Glutamatergic neuron (in vitro differentiated cells): ENCODE data around the gene SLC24A3. TPM values are rescaled to one million over a fixed set of nuclear protein-coding genes. Genes with fewer than 3 reads are reported as not detected.

ENCODE experiments used
- DNase-seq: peaks from one replicate; pipeline ENCODE4 v3.0.0; 2022
- H3K27ac Mint-ChIP-seq: one replicate; pipeline ENCODE4 v1.8.0; 2020; ENCODE audit warnings: mild to moderate bottlenecking, mixed read lengths, inconsistent platforms; ENCODE audit not compliant: unreplicated experiment
- H3K27me3 Mint-ChIP-seq: one replicate; pipeline ENCODE4 v1.8.0; 2020; ENCODE audit warnings: mild to moderate bottlenecking, moderate library complexity, mixed read lengths, inconsistent platforms; ENCODE audit not compliant: unreplicated experiment
- H3K36me3 Mint-ChIP-seq: one replicate; pipeline ENCODE4 v1.8.0; 2020; ENCODE audit warnings: mild to moderate bottlenecking, mixed read lengths, inconsistent platforms; ENCODE audit not compliant: unreplicated experiment
- H3K4me1 Mint-ChIP-seq: one replicate; pipeline ENCODE4 v1.8.0; 2020; ENCODE audit warnings: mild to moderate bottlenecking, low read depth, mixed read lengths, inconsistent platforms; ENCODE audit not compliant: unreplicated experiment
- H3K4me3 Mint-ChIP-seq: one replicate; pipeline ENCODE4 v1.8.0; 2020; ENCODE audit warnings: mild to moderate bottlenecking, mixed read lengths, inconsistent platforms; ENCODE audit not compliant: unreplicated experiment
- H3K9me3 Mint-ChIP-seq: one replicate; pipeline ENCODE4 v1.8.0; 2020; ENCODE audit warnings: mild to moderate bottlenecking, moderate library complexity, mixed read lengths, inconsistent platforms; ENCODE audit not compliant: unreplicated experiment
- CTCF ChIP-seq: fragments of 200-600 bp; sonication (generic); IDR thresholded peaks from one replicate; pipeline ENCODE4 v1.5.0; 2021; ENCODE audit not compliant: partially characterized antibody, unreplicated experiment
- total RNA-seq: library from RNA; stranded (reverse); fragmentation: NEBNext Ultra II Directional; extraction: Animal tissue kit (Norgen Biotek cat#: 25700); gene quantifications from one replicate; pipeline ENCODE4 v1.2.1, GENCODE V29; 2021; ENCODE audit not compliant: unreplicated experiment

Gene SLC24A3
- total RNA-seq, 1 donor from 2014 or later, result 9.7 TPM

GRCh38 chr20:19577692-19578091 is 365.2 kb downstream of the SLC24A3 start:
- no peak for DNase-seq
- Mint-ChIP-seq H3K9me3 (peaks cover 3% of the 10 kb centered on the region), H3K4me3 (no peak overlapping the region), H3K36me3 (no peaks in the 10 kb centered on the region), H3K27ac (no peak overlapping the region), H3K4me1 (peaks cover 5% of the 10 kb centered on the region), H3K27me3 (peaks cover 1% of the 10 kb centered on the region)
- TF ChIP-seq CTCF, result no peak

GRCh38 chr20:19582782-19583181 is 370.3 kb downstream of the SLC24A3 start:
- peaks cover 2% of the 10 kb centered on the region for H3K27me3 Mint-ChIP-seq
- H3K4me1 Mint-ChIP-seq, result peaks cover 11% of the 10 kb centered on the region
- H3K4me3 Mint-ChIP-seq, result no peak overlapping the region
- H3K36me3 Mint-ChIP-seq, result no peaks in the 10 kb centered on the region
- no peak overlapping the region for H3K27ac Mint-ChIP-seq
- no peak for DNase-seq
- H3K9me3 Mint-ChIP-seq, result peaks cover 4% of the 10 kb centered on the region
- TF ChIP-seq CTCF, result no peak

GRCh38 chr20:19583532-19584175 is 371.2 kb downstream of the SLC24A3 start:
- peak; percentile 96 for DNase-seq
- H3K27me3 Mint-ChIP-seq, result peaks cover 2% of the 10 kb centered on the region
- H3K9me3 Mint-ChIP-seq, result peaks cover 4% of the 10 kb centered on the region
- peaks cover 11% of the 10 kb centered on the region for H3K4me1 Mint-ChIP-seq
- TF ChIP-seq CTCF, result peak; percentile 95
- H3K36me3 Mint-ChIP-seq, result no peaks in the 10 kb centered on the region
- H3K4me3 Mint-ChIP-seq, result no peak overlapping the region
- no peak overlapping the region for H3K27ac Mint-ChIP-seq

- no peak for DNase-seq
- Mint-ChIP-seq H3K4me1 (peaks cover 6% of the 10 kb centered on the region), H3K36me3 (peaks cover 8% of the 10 kb centered on the region), H3K9me3 (peaks cover 3% of the 10 kb centered on the region), H3K4me3 (no peak overlapping the region), H3K27ac (no peak overlapping the region), H3K27me3 (no peaks in the 10 kb centered on the region)
- no peak for TF ChIP-seq CTCF
These were observed 375.8 kb downstream of the SLC24A3 start for GRCh38 chr20:19588241-19588640.

- H3K4me1 Mint-ChIP-seq, result peaks cover 3% of the 10 kb centered on the region
- TF ChIP-seq CTCF, result no peak
- H3K27ac Mint-ChIP-seq, result no peak overlapping the region
- peaks cover 3% of the 10 kb centered on the region for H3K9me3 Mint-ChIP-seq
- no peak overlapping the region for H3K4me3 Mint-ChIP-seq
- peaks cover 8% of the 10 kb centered on the region for H3K36me3 Mint-ChIP-seq
- no peak for DNase-seq
- no peaks in the 10 kb centered on the region for H3K27me3 Mint-ChIP-seq
These were observed 376.3 kb downstream of the SLC24A3 start for GRCh38 chr20:19588732-19589131.
